ENCODE data around the gene ZC2HC1B.
"Not testable (repeated sequence)": the region's sequence is repeated elsewhere in the genome, so short reads cannot be mapped to it uniquely, and the experiment has no call there.

The ZC2HC1B gene

DNA sequence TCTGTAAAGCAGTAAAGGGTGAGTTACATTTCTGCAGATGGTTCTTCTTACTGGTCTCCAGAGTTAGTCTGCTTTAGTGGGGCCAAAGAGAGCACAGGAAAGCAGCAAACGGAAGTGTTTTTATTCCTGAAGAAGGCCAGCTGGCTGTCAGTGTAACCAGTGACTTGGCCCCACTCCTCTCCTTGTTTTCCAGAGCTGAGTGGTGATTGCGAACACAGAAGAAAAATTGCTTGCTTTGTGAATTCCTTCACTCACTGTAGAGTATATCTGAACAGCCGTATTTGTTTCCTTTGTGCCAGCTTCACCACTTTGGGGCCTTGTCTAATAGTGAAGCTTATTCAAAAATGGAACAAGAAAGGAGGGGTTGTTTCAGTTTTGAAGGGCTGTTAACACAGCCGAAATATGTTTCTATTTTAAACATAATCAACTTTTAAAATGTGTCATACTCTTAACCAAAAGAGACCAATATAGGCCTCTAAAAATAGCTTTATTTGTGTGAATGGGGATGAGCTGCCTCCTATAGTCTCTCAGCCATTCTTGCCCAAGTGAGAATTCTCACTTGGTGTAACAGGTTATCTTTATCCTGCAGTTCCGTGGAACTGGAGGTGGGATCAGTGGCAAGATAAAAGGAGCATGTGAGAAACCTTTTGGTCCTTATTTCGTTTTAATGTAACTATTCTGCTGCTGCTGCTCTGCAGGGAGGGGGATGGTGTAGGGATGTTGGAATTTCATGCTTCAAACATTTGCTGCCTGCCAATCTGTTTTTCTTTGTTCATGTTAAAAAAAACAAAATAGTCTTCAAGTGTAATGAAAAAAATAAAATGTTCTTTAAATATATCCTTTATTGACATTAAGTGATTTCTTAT lies 37.8 kb downstream of the ZC2HC1B start:
- peak; percentile 36 to 94 for DNase-seq (ENCODE audit: low read depth in 2 of 2)
- TF ChIP-seq, protein P1, sequence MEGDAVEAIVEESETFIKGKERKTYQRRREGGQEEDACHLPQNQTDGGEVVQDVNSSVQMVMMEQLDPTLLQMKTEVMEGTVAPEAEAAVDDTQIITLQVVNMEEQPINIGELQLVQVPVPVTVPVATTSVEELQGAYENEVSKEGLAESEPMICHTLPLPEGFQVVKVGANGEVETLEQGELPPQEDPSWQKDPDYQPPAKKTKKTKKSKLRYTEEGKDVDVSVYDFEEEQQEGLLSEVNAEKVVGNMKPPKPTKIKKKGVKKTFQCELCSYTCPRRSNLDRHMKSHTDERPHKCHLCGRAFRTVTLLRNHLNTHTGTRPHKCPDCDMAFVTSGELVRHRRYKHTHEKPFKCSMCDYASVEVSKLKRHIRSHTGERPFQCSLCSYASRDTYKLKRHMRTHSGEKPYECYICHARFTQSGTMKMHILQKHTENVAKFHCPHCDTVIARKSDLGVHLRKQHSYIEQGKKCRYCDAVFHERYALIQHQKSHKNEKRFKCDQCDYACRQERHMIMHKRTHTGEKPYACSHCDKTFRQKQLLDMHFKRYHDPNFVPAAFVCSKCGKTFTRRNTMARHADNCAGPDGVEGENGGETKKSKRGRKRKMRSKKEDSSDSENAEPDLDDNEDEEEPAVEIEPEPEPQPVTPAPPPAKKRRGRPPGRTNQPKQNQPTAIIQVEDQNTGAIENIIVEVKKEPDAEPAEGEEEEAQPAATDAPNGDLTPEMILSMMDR (IDR thresholded peaks at IDR 0.05; ENCODE audit: low read depth, low read length) = no peak
- H3K4me3 ChIP-seq (replicated peaks in 1 of 2; ENCODE audit: low read depth in 2 of 2, low read length in 2 of 2) = no peak overlapping the region

DNA sequence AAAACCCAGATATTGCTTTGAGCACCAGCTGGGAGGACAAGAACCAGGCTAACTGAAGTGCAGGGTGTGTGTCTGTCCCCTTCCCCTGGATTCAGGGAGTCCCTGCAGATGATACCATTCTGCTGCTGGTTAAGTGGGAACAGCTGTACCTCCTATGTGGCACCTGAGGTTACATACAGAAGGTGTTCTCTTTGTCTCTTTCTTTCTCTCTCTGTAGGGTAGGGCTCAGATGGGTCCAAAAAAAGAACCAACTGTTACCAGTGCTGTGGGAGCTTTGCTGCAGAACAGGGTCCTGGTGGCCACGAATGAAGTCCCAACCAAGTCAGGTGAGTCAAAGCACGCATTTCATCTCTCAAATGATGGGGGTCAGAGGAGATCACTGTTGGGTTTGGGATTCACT lies 38.6 kb downstream of the ZC2HC1B start:
- no peak overlapping the region for H3K4me3 ChIP-seq (replicated peaks in 1 of 2; ENCODE audit: low read depth in 2 of 2, low read length in 2 of 2)
- DNase-seq (ENCODE audit: low read depth in 2 of 2) = no peak
- TF ChIP-seq, protein P1 (IDR thresholded peaks at IDR 0.05; ENCODE audit: low read depth, low read length) = no peak

DNA sequence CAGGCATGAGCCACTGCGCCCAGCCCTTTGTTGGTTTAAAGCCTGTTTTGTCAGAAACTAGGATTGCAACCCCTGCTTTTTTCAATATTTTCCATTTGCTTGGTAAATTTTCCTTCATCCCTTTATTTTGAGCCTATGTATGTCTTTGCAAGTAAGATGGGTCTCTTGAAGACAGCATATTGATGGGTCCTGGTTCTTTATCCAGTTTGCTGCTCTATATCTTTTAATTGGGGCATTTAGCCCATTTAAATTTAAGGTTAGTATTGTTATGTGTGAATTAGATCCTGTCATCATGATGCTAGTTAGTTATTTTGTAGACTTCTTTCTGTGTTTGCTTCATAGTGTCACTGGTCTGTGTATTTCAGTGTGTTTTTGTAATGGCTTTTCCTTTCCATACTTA lies 46.8 kb downstream of the ZC2HC1B start:
- H3K4me3 ChIP-seq (replicated peaks in 1 of 2; ENCODE audit: low read depth in 2 of 2, low read length in 2 of 2) = no peak overlapping the region
- DNase-seq (ENCODE audit: low read depth in 2 of 2) = no peak
- TF ChIP-seq, protein P1 (IDR thresholded peaks at IDR 0.05; ENCODE audit: low read depth, low read length) = no peak

DNA sequence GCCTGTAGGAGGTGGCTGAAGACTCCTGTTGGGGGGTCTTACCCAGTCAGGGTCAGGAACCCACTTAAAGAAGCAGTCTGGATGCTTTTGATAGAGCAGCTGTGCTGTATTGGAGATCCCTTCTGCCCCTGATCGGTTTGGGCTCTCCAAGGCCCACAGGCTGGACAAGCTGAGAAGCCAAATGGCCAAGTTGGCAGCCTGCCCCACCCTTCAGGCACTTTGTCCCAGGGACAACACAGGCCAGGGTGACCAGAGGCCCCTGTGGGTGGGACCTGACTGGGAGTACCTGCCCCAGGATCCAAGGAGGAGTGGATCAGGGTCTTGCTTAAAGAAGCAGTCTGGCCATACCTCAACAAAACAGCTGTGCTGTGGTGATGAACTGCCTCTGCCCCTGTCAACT lies 48.4 kb downstream of the ZC2HC1B start:
- TF ChIP-seq, protein P1 (IDR thresholded peaks at IDR 0.05; ENCODE audit: low read depth, low read length) = no peak
- DNase-seq (ENCODE audit: low read depth in 2 of 2) = no peak
- no peak overlapping the region for H3K4me3 ChIP-seq (replicated peaks in 1 of 2; ENCODE audit: low read depth in 2 of 2, low read length in 2 of 2)

DNA sequence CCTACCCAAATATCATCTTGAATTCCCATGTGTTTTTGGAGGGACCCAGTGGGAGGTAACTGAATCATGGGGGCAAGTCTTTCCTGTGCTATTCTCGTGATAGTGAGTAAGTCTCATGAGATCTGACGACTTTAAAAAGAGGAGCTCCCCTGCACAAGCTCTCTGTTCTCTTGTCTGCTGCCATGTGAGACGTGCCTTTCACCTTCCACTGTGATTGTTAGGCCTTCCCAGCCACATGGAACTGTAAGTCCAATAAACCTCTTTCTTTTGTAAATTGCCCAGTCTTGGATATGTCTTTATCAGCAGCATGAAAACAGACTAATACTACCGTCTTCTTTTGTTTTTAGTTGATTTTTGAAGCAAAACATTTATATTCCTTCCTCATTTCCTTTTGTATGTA lies 52.8 kb downstream of the ZC2HC1B start:
- not testable (repeated sequence) for H3K4me3 ChIP-seq (replicated peaks in 1 of 2; ENCODE audit: low read depth in 2 of 2, low read length in 2 of 2); DNase-seq (ENCODE audit: low read depth in 2 of 2)

DNA sequence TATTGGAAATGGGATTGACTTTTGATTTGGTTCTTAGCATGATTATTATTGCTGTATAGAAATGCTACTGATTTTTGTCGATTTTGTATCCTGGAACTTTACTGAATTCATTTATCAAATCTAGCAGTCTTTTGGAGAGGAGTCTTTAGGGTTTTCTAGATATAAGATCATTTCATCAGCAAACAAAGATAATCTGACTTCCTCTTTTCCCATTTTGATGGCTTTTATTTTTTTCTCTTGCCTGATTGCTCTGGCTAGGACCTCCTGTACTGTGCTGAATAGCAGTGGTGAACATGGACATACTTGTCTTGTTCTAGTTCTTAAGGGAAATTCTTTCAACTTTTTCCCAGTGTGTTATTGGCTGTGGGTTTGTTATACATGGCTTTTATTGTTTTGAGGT lies 64.6 kb downstream of the ZC2HC1B start:
- no peak for DNase-seq (ENCODE audit: low read depth in 2 of 2)
- no peak overlapping the region for H3K4me3 ChIP-seq (replicated peaks in 1 of 2; ENCODE audit: low read depth in 2 of 2, low read length in 2 of 2)
- TF ChIP-seq, protein P1 (IDR thresholded peaks at IDR 0.05; ENCODE audit: low read depth, low read length) = no peak

DNA sequence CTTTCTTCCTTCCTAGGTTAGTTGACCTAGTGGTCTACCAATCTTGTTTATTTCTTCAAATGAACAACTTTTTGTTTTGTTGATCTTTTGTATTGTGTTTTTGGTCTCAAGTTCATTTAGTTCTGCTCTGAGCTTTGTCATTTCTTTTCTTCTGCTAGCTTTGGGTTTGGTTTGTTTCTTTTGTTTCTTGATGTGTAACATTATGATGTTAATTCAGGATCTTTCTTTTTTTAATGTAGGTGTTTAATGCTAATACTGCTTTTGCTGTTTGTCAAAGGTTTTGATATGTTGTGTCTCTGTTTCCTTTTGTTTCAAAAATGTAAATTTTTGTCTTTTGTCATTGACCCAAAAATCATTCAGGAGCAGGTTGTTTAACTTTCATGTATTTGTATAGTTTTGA lies 65.7 kb downstream of the ZC2HC1B start:
- H3K4me3 ChIP-seq (replicated peaks in 1 of 2; ENCODE audit: low read depth in 2 of 2, low read length in 2 of 2) = no peak overlapping the region
- TF ChIP-seq, protein P1 (IDR thresholded peaks at IDR 0.05; ENCODE audit: low read depth, low read length) = no peak
- DNase-seq (ENCODE audit: low read depth in 2 of 2) = no peak
